HG02943 (cell line): Measurements from ENCODE around the gene CCDC158.
"Not testable (repeated sequence)": the region's sequence is repeated elsewhere in the genome, so short reads cannot be mapped to it uniquely, and the experiment has no call there.

Experiments
- ATAC-seq: cut with Tn5 transposase; IDR thresholded peaks from one replicate; pipeline ENCODE4 v1.9.1; 2021; ENCODE audit warnings: mild to moderate bottlenecking, low read depth, moderate library complexity; ENCODE audit not compliant: unreplicated experiment

CCDC158 gene

GRCh38 chr4:76420762-76421581, at the start of gene CCDC158:
Gene CCDC158, minus strand, starts transcription at chr4:76421141. Its CDS starts 17,934 bp downstream, at chr4:76403207.
- no peak for ATAC-seq

GRCh38 chr4:76470532-76470931, 49.6 kb upstream of the CCDC158 start:
- no peak for ATAC-seq

- ATAC-seq, result no peak
These were observed 49.1 kb upstream of the CCDC158 start for GRCh38 chr4:76470064-76470463.

- no peak for ATAC-seq
These were observed 42.6 kb upstream of the CCDC158 start for GRCh38 chr4:76463568-76463967.

- ATAC-seq, result no peak
These were observed 38.4 kb upstream of the CCDC158 start for GRCh38 chr4:76459291-76459723.

- no peak for ATAC-seq
These were observed 37.9 kb upstream of the CCDC158 start for GRCh38 chr4:76458825-76459224.

- ATAC-seq, result no peak
These were observed 37.4 kb upstream of the CCDC158 start for GRCh38 chr4:76458297-76458696.

- no peak for ATAC-seq
These were observed 36.9 kb upstream of the CCDC158 start for GRCh38 chr4:76457885-76458284.

- ATAC-seq, result not testable (repeated sequence)
These were observed 33.1 kb upstream of the CCDC158 start for GRCh38 chr4:76454073-76454472.

- ATAC-seq, result no peak
These were observed 32.3 kb upstream of the CCDC158 start for GRCh38 chr4:76453232-76453631.

- ATAC-seq, result no peak
These were observed 28.9 kb upstream of the CCDC158 start for GRCh38 chr4:76449833-76450232.

- no peak for ATAC-seq
These were observed 28.4 kb upstream of the CCDC158 start for GRCh38 chr4:76449362-76449767.

GRCh38 chr4:76448211-76448610, 27.3 kb upstream of the CCDC158 start:
- no peak for ATAC-seq

- ATAC-seq, result no peak
These were observed 26.5 kb upstream of the CCDC158 start for GRCh38 chr4:76447393-76447851.

GRCh38 chr4:76445911-76446310, 25.0 kb upstream of the CCDC158 start:
- ATAC-seq, result no peak

- ATAC-seq, result no peak
These were observed 22.4 kb upstream of the CCDC158 start for GRCh38 chr4:76443376-76443775.

GRCh38 chr4:76442807-76443206, 21.9 kb upstream of the CCDC158 start:
- no peak for ATAC-seq

- ATAC-seq, result no peak
These were observed 20.9 kb upstream of the CCDC158 start for GRCh38 chr4:76441881-76442280.

- ATAC-seq, result no peak
These were observed 18.6 kb upstream of the CCDC158 start for GRCh38 chr4:76439491-76439890.

GRCh38 chr4:76435528-76436319, 14.8 kb upstream of the CCDC158 start:
- ATAC-seq, result no peak

GRCh38 chr4:76434901-76435527, 14.1 kb upstream of the CCDC158 start, which contains the start of gene SHROOM3:
Gene SHROOM3, plus strand, starts transcription at chr4:76435229. Its CDS starts 824 bp downstream, at chr4:76436053.
- ATAC-seq, result no peak
